ENCODE data around the gene LCE5A.

The LCE5A gene

DNA sequence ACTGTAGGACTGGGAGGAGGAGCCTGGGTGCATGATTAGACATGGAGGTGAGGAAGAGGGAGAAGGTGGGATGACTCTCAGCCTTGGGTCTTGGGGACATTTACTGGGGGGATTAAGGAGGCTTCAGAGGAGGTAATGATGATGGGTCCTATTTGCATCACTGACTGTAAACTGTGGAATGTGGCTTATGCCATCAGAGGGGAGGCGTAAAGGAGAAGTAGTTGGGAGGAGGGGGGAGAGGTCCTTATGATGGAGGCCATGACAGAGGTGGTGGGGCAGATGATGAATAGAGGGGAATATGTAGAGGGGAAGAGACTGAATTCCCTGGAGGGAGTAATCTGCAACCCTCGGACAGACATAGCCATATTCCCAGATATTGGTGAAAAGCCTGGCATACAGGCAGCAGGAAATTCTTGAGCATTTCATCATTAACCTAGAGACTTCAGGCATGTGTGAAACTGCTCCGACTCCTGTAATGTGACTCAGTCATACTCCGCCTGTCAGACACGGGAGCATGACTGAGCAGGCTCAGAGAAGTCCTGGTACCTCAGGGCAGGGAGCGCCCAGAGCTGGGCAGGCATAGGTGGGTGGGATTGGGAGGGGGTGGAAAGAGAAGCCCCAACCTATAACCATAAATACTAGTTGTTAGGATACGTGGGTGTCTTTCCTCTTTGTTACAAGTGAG lies 8.0 kb upstream of the LCE5A start:
- TF ChIP-seq ZFX (IDR thresholded peaks at IDR 0.05; ENCODE audit: borderline replicate concordance) = no peak
- TF ChIP-seq, protein P1, sequence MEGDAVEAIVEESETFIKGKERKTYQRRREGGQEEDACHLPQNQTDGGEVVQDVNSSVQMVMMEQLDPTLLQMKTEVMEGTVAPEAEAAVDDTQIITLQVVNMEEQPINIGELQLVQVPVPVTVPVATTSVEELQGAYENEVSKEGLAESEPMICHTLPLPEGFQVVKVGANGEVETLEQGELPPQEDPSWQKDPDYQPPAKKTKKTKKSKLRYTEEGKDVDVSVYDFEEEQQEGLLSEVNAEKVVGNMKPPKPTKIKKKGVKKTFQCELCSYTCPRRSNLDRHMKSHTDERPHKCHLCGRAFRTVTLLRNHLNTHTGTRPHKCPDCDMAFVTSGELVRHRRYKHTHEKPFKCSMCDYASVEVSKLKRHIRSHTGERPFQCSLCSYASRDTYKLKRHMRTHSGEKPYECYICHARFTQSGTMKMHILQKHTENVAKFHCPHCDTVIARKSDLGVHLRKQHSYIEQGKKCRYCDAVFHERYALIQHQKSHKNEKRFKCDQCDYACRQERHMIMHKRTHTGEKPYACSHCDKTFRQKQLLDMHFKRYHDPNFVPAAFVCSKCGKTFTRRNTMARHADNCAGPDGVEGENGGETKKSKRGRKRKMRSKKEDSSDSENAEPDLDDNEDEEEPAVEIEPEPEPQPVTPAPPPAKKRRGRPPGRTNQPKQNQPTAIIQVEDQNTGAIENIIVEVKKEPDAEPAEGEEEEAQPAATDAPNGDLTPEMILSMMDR (IDR thresholded peaks at IDR 0.05) = no peak

DNA sequence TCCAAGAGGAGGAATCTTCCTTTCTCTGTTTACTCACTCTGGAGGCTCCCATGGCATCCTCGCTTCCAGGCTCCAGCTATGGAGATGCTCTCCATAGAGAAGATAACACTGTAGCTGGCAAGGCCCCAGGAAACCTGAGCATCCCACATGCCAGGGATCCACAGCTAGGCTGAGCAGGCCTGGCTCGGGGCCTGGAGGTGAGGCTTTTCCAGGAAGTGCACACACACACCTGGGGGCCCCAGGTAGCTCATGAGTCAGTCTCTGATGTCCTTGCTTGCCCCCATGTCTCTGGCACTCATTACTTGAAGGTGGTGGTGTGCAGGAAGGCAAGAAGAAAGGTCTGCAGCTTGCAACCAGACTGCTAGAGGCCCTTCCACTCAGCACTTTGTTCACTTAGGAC lies 5.5 kb upstream of the LCE5A start:
- TF ChIP-seq, protein P1 (IDR thresholded peaks at IDR 0.05) = no peak
- no peak for TF ChIP-seq ZFX (IDR thresholded peaks at IDR 0.05; ENCODE audit: borderline replicate concordance)
- H3K27ac ChIP-seq = no peak overlapping the region

More for the DNA sequence above, 8.0 kb upstream of the LCE5A start:
- no peak overlapping the region for H3K27ac ChIP-seq

DNA sequence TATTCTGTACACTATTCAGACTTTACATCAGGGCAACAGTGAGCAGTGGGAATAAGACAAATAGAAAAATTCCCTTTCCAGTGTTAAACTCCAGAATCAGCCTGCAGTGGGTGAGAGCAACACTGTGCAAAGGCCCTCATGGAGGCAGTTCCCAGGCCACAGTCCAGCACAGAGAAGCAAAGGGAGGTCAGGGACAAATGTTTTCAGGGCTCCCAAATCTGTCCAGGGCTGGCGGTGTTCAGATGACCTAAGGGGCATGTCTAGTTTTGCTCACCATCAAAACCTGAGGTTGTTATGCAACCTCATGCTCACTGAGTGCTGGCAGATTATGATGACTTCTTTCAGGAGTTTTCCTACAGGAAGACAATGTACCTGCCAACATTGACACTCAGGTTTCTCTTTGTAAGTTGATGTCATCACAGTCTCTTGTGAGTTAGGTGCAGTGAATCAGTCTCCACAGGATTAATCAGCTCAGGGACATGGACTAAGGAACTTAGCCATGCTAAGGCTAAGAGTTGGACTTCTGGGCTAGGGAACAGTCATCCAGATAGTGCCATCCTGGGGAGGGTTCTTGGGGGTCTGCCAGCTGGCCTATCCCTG lies 3.6 kb upstream of the LCE5A start:
- no peak overlapping the region for H3K27ac ChIP-seq
- TF ChIP-seq ZFX (IDR thresholded peaks at IDR 0.05; ENCODE audit: borderline replicate concordance) = no peak
- TF ChIP-seq, protein P1 (IDR thresholded peaks at IDR 0.05) = no peak

DNA sequence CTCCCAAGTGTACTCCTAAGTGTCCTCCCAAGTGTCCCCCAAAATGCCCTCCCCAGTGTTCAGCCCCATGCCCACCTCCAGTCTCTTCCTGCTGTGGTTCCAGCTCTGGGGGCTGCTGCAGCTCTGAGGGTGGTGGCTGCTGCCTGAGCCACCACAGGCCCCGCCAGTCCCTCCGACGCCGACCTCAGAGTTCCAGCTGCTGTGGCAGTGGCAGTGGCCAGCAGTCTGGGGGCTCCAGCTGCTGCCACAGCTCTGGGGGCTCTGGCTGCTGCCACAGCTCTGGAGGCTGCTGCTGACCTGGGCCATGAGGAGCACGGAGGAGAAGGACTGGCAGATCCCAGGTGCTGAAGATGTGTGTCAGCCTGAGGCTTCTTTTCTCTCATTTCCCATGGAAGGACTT lies 993 bp downstream of the LCE5A start:
- H3K27ac ChIP-seq = no peak overlapping the region
- TF ChIP-seq, protein P1 (IDR thresholded peaks at IDR 0.05) = no peak
- TF ChIP-seq ZFX (IDR thresholded peaks at IDR 0.05; ENCODE audit: borderline replicate concordance) = no peak

DNA sequence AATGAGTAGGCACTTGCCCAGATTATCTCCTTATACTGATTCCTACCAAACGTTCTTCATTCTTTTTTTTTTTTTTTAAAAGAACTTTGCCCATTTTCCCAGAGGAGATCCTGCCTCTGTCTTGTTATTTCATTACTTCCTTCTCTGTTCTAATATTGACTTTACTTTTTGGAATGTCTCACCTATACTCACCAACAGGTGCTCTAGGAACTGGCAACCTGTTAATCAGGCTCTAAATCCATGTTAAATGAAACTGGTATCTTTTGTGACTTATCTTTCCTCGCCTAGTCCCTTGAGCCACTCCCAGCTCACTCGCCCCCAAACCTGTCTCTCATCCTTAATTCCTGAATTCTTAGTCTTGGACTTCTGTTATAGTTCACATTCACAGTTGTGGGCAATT lies 2.5 kb downstream of the LCE5A start:
- TF ChIP-seq, protein P1 (IDR thresholded peaks at IDR 0.05) = no peak
- no peak for TF ChIP-seq ZFX (IDR thresholded peaks at IDR 0.05; ENCODE audit: borderline replicate concordance)
- H3K27ac ChIP-seq = no peak overlapping the region

DNA sequence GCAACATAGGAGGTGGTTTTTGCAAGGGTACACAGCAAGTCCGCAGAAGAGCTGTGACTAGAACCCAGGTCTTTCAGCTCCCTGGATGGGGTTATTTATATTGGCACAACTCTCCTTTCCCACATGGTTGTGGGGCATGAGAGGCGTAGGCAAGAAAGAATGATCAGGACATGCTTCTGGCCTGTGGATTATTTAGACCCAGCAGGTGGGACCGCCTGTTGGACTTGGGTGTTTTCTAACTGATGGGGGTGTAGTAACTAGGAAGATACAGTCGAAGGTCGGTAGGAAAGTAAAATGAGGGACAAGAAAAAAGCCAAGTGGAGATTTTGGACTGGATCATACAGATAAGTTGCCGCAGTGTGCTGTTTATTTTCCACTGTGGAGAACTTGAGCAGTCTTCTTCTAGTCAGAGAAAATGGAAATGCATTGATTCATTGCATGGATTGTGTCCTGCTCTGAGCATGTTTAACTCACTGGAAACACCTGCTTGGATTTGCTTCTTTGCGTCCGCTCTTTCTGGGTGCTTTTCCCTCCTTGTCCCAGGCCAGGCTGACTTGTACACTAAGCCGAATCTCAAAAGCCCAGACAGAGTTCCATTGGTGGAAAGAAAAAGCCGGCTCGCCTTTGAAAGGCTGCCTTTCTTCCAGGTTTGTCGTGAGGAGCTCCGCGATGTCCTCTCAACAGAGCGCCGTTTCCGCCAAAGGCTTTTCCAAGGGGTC lies 4.3 kb downstream of the LCE5A start:
- no peak overlapping the region for H3K27ac ChIP-seq
- no peak for TF ChIP-seq ZFX (IDR thresholded peaks at IDR 0.05; ENCODE audit: borderline replicate concordance)
- TF ChIP-seq, protein P1 (IDR thresholded peaks at IDR 0.05) = no peak

DNA sequence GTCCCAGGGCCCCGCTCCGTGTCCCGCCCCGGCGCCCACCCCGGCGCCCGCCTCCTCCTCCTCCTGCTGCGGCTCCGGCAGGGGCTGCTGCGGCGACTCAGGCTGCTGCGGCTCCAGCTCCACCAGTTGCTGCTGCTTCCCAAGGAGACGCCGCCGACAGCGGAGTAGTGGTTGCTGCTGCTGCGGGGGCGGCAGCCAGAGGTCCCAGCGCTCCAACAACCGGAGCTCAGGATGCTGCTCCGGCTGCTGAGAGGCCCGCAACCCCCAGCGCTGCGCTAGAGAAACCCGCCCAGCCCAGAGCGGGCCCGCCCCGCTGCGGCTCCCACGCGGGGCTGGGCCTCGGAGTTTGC lies 4.8 kb downstream of the LCE5A start:
- no peak overlapping the region for H3K27ac ChIP-seq
- TF ChIP-seq, protein P1 (IDR thresholded peaks at IDR 0.05) = no peak
- no peak for TF ChIP-seq ZFX (IDR thresholded peaks at IDR 0.05; ENCODE audit: borderline replicate concordance)
